SK-N-SH (cell line): Measurements from ENCODE around the gene DNASE1L3. TPM values are rescaled to one million over a fixed set of nuclear protein-coding genes. Genes with fewer than 3 reads are reported as not detected.

Experiments used
- CTCF ChIA-PET: fragments of 300-600, 350-600 bp; formaldehyde crosslinking; extraction: SDS; loops from one replicate; lab custom pipeline; 2021; lab: Yijun Ruan, JAX
- POLR2A ChIA-PET: fragments of 350-600 bp; sonication (Branson Sonifier 250); formaldehyde crosslinking; extraction: SDS; loops from one replicate; lab custom pipeline; 2020; ENCODE audit warnings: antibody characterized with exemption, inconsistent platforms; lab: Yijun Ruan, JAX
- DNase-seq: peaks from one replicate; pipeline ENCODE4 v3.0.0; 2012
- H2AFZ ChIP-seq: fragments of 200-600 bp; sonication (generic); 2 replicates; pipeline ENCODE4 v1.8.1; 2016; ENCODE audit warnings: antibody characterized with exemption, mild to moderate bottlenecking, low read depth
- H3F3A ChIP-seq: fragments of 200-600 bp; sonication (generic); replicated peaks from 2 replicates; pipeline ENCODE3; 2016; ENCODE audit warnings: antibody characterized with exemption, mild to moderate bottlenecking; ENCODE audit not compliant: insufficient read depth
- H3K27ac ChIP-seq, 2 experiments: fragments of 200-500 bp in 1 of 2; fragments of 200-600 bp in 1 of 2; sonication (Bioruptor generic) in 1 of 2; sonication (generic), shearing (Covaris generic) in 1 of 2; 2 replicates each; pipeline versions ENCODE4 v1.5.1 to v1.6.1; 2014 to 2016; ENCODE audit warnings: low read depth in 2 of 2, inconsistent platforms in 1 of 2, low read length in 1 of 2, mild to moderate bottlenecking in 1 of 2, mixed read lengths in 1 of 2
- H3K27me3 ChIP-seq: fragments of 200-600 bp; sonication (generic), shearing (Covaris generic); 2 replicates; pipeline ENCODE4 v1.6.1; 2016; ENCODE audit warnings: mixed run types; ENCODE audit not compliant: insufficient read depth
- H3K36me3 ChIP-seq, 2 experiments: fragments of 200-500 bp in 1 of 2; fragments of 200-600 bp in 1 of 2; sonication (Bioruptor generic) in 1 of 2; sonication (generic) in 1 of 2; replicated peaks in 1 of 2; 2 replicates each; pipeline versions ENCODE3 to v1.5.1; 2014 to 2016; ENCODE audit warnings: low read length in 1 of 2, mild to moderate bottlenecking in 1 of 2; ENCODE audit not compliant: insufficient read depth in 2 of 2, control insufficient read depth in 1 of 2
- H3K4me1 ChIP-seq, 2 experiments: fragments of 200-500 bp in 1 of 2; fragments of 200-600 bp in 1 of 2; sonication (Bioruptor generic) in 1 of 2; sonication (generic), shearing (Covaris generic) in 1 of 2; 2 replicates each; pipeline versions ENCODE4 v1.5.1 to v1.6.1; 2014 to 2016; ENCODE audit warnings: low read depth in 1 of 2, low read length in 1 of 2, mixed run types in 1 of 2; ENCODE audit not compliant: insufficient read depth in 2 of 2, control insufficient read depth in 1 of 2
- H3K4me2 ChIP-seq: fragments of 200-600 bp; sonication (generic), shearing (Covaris generic); 2 replicates; pipeline ENCODE4 v1.6.1; 2017; ENCODE audit warnings: mixed run types
- H3K4me3 ChIP-seq, 2 experiments: fragments of 200-500 bp in 1 of 2; fragments of 200-600 bp in 1 of 2; sonication (Bioruptor generic) in 1 of 2; sonication (generic), shearing (Covaris generic) in 1 of 2; 2 replicates each; pipeline versions ENCODE4 v1.5.1 to v1.8.1; 2014 to 2016; ENCODE audit warnings: low read depth in 2 of 2, inconsistent platforms in 1 of 2, low read length in 1 of 2, mild to moderate bottlenecking in 1 of 2, mixed read lengths in 1 of 2, moderate library complexity in 1 of 2
- H3K79me2 ChIP-seq: fragments of 200-600 bp; sonication (generic); 2 replicates; pipeline ENCODE4 v1.8.1; 2017; ENCODE audit warnings: mild to moderate bottlenecking; ENCODE audit not compliant: insufficient read depth
- H3K9ac ChIP-seq: fragments of 200-600 bp; sonication (generic); 2 replicates; pipeline ENCODE4 v1.6.1; 2017; ENCODE audit warnings: mixed run types
- H3K9me2 ChIP-seq: fragments of 200-600 bp; sonication (generic); 2 replicates; pipeline ENCODE4 v1.6.1; 2017; ENCODE audit warnings: mixed run types
- H3K9me3 ChIP-seq: fragments of 200-600 bp; sonication (generic); 2 replicates; pipeline ENCODE4 v1.6.1; 2017; ENCODE audit warnings: mixed run types, mild to moderate bottlenecking, moderate library complexity
- H4K20me1 ChIP-seq: fragments of 200-600 bp; sonication (generic); 2 replicates; pipeline ENCODE4 v1.6.1; 2017; ENCODE audit warnings: mild to moderate bottlenecking, mixed run types; ENCODE audit not compliant: insufficient read depth
- CHD2 ChIP-seq: fragments of 150-350 bp; IDR thresholded peaks from 2 replicates; pipeline ENCODE4 v1.6.1; 2018; ENCODE audit warnings: low read length; ENCODE audit not compliant: partially characterized antibody
- CTCF ChIP-seq: fragments of 200-600 bp; sonication (generic); IDR thresholded peaks from 2 replicates; pipeline ENCODE4 v1.6.1; 2017; ENCODE audit warnings: antibody characterized with exemption, mild to moderate bottlenecking, moderate library complexity
- ELF1 ChIP-seq: IDR thresholded peaks from 2 replicates; pipeline ENCODE4 v1.4.0; 2012
- EP300 ChIP-seq, 2 experiments: IDR thresholded peaks; 2 replicates each; pipeline versions ENCODE4 v1.4.0 to v1.6.1; 2012; ENCODE audit warnings: borderline replicate concordance in 1 of 2, low read depth in 1 of 2, low read length in 1 of 2
- FOSL2 ChIP-seq: IDR thresholded peaks from 2 replicates; pipeline ENCODE4 v1.4.0; 2012; ENCODE audit warnings: low read depth, mild to moderate bottlenecking, moderate library complexity, borderline replicate concordance
- FOXM1 ChIP-seq: IDR thresholded peaks from 2 replicates; pipeline ENCODE4 v1.4.0; 2012; ENCODE audit warnings: low read depth, mild to moderate bottlenecking
- JUND ChIP-seq: IDR thresholded peaks from 2 replicates; pipeline ENCODE4 v1.4.0; 2012
- MXI1 ChIP-seq: IDR thresholded peaks from 2 replicates; pipeline ENCODE4 v1.6.1; 2012; ENCODE audit warnings: mild to moderate bottlenecking, low read depth, low read length, improper control_type of control experiment
- NFIC ChIP-seq: IDR thresholded peaks from 2 replicates; pipeline ENCODE4 v1.4.0; 2012; ENCODE audit warnings: borderline replicate concordance
- NRF1 ChIP-seq: IDR thresholded peaks from 2 replicates; pipeline ENCODE4 v1.6.1; 2012; ENCODE audit warnings: low read depth, mild to moderate bottlenecking, low read length
- PBX3 ChIP-seq: IDR thresholded peaks from 2 replicates; pipeline ENCODE4; 2012
- POLR2AphosphoS5 ChIP-seq: IDR thresholded peaks from 2 replicates; pipeline ENCODE4 v1.6.1; 2012; ENCODE audit warnings: low read depth, low read length
- RAD21 ChIP-seq: IDR thresholded peaks from 2 replicates; pipeline ENCODE4 v1.6.1; 2012; ENCODE audit warnings: mild to moderate bottlenecking, low read length
- RCOR1 ChIP-seq: fragments of 150-350 bp; IDR thresholded peaks from 2 replicates; pipeline ENCODE4 v1.6.1; 2017; ENCODE audit warnings: antibody characterized with exemption, low read length
- SIN3A ChIP-seq: IDR thresholded peaks from 2 replicates; pipeline ENCODE4 v1.6.1; 2012; ENCODE audit warnings: low read depth, mild to moderate bottlenecking, low read length, moderate library complexity, borderline replicate concordance
- SMC3 ChIP-seq: IDR thresholded peaks from 2 replicates; pipeline ENCODE4 v1.6.1; 2012; ENCODE audit warnings: low read depth, low read length, improper control_type of control experiment
- TCF12 ChIP-seq: IDR thresholded peaks from 2 replicates; pipeline ENCODE4 v1.4.0; 2012
- USF2 ChIP-seq: fragments of 150-350 bp; IDR thresholded peaks from 2 replicates; pipeline ENCODE4 v1.6.1; 2017; ENCODE audit warnings: antibody characterized with exemption, low read length, low read depth, borderline replicate concordance
- YY1 ChIP-seq: IDR thresholded peaks from 2 replicates; pipeline ENCODE4 v1.4.0; 2012; ENCODE audit warnings: low read depth, mild to moderate bottlenecking
- ZBTB33 ChIP-seq: IDR thresholded peaks from 2 replicates; pipeline ENCODE4 v1.4.0; 2012; ENCODE audit warnings: low read depth, borderline replicate concordance
- WGBS: methylation state at CpG from one replicate; pipeline ENCODE4 v1.1.6; 2017; ENCODE audit warnings: low lambda C conversion rate; 5-methylcytosine and 5-hydroxymethylcytosine counted together
- polyA plus RNA-seq, 3 experiments: library from polyadenylated mRNA; depleted of rRNA; stranded (reverse); fragments of >200 nt; gene quantifications; 2 replicates each; pipeline ENCODE4 v1.2.3, GENCODE V29; 2012

Gene DNASE1L3
- polyA plus RNA-seq, 1 of the 3 experiments (the other 2 are of a cell fraction): not detected

- no peaks in the 10 kb centered on the region for H3K9me3 ChIP-seq
- H3K9ac ChIP-seq: no peak overlapping the region
- H3F3A ChIP-seq: peaks cover 11% of the 10 kb centered on the region
- no peaks in the 10 kb centered on the region for H3K27me3 ChIP-seq
- H3K4me1 ChIP-seq: peaks cover 3 to 13% of the 10 kb centered on the region in 2 experiments; a peak in 2 of 4 replicates
- TF ChIP-seq NRF1 (no peak), MXI1 (no peak), CTCF (no peak), ELF1 (no peak), USF2 (no peak), RAD21 (no peak), POLR2AphosphoS5 (no peak), EP300 (IDR thresholded peaks at IDR 0.05; ENCODE audit: borderline replicate concordance in 1 of 2, low read depth in 1 of 2, low read length in 1 of 2) (no peak), NFIC (no peak), TCF12 (no peak), CHD2 (no peak), FOXM1 (no peak), FOSL2 (no peak)
- TF ChIP-seq, all 33 proteins: peak for 0
- H3K36me3 ChIP-seq: peaks cover 60 to 69% of the 10 kb centered on the region in 2 experiments
- no peak overlapping the region for H3K4me3 ChIP-seq
- ChIA-PET CTCF (interaction anchor here (0.9 to 2.6 kb wide), 7 partner anchors 10 to 374 kb away, joined by 3 to 7 read pairs (median 4); no protein-coding TSS in a partner anchor), POLR2A (no interaction called here)
- H3K27ac ChIP-seq: no peak overlapping the region
- H3K9me2 ChIP-seq: no peaks in the 10 kb centered on the region
- no peaks in the 10 kb centered on the region for H4K20me1 ChIP-seq
- no peak for DNase-seq
- no peak overlapping the region for H2AFZ ChIP-seq
- peaks cover 6% of the 10 kb centered on the region; the same call in 1 of the 2 replicates for H3K79me2 ChIP-seq
- 83% methylated on average over 11 of the region's 11 CpGs for WGBS
- no peak overlapping the region for H3K4me2 ChIP-seq
These were observed 53.1 kb downstream of the DNASE1L3 start for GRCh38 chr3:58157700-58158099.

- POLR2A ChIA-PET: no interaction called here
- Histone ChIP-seq H3K79me2 (peaks cover 6% of the 10 kb centered on the region; the same call in 1 of the 2 replicates), H3K9ac (no peak overlapping the region), H3K36me3 (peaks cover 59 to 78% of the 10 kb centered on the region in 2 experiments), H3K27ac (no peak overlapping the region), H3K4me2 (no peak overlapping the region), H3K9me2 (no peaks in the 10 kb centered on the region), H4K20me1 (no peaks in the 10 kb centered on the region), H3K27me3 (no peaks in the 10 kb centered on the region), H2AFZ (no peak overlapping the region), H3K4me1 (no peaks in the 10 kb centered on the region), H3K9me3 (no peaks in the 10 kb centered on the region), H3K4me3 (no peak overlapping the region), H3F3A (peaks cover 2% of the 10 kb centered on the region)
- CTCF ChIA-PET: no interaction called here
- WGBS: 97% methylated on average over 10 of the region's 10 CpGs
- DNase-seq: no peak
- TF ChIP-seq FOXM1 (no peak), SIN3A (no peak), RCOR1 (no peak), ELF1 (no peak), TCF12 (no peak), JUND (no peak), NRF1 (no peak), ZBTB33 (no peak), PBX3 (no peak), CHD2 (no peak), YY1 (no peak), POLR2AphosphoS5 (no peak), USF2 (no peak), SMC3 (no peak)
These were observed 54.9 kb downstream of the DNASE1L3 start for GRCh38 chr3:58155838-58156237.
